Lower lobe of right lung (tissue), 2 donors: Measurements from ENCODE around the gene ENPP1. TPM values are rescaled to one million over a fixed set of nuclear protein-coding genes. Genes with fewer than 3 reads are reported as not detected.

Experiments used
- ATAC-seq, 2 donors: fragments of 200-7000 bp; cut with Tn5 transposase; one replicate each; pipeline ENCODE4 v1.9.1; 2020 to 2022; ENCODE audit warnings: mild to moderate bottlenecking in 2 of 2, moderate library complexity in 2 of 2
- DNase-seq: peaks from one replicate; pipeline ENCODE4 v3.0.0-alpha.2; 2020
- H3K27ac ChIP-seq: fragments of 200-600 bp; one replicate; pipeline ENCODE4 v1.8.0; 2022
- H3K27me3 ChIP-seq: fragments of 200-600 bp; one replicate; pipeline ENCODE4 v1.8.0; 2022; ENCODE audit warnings: low read depth
- H3K36me3 ChIP-seq: fragments of 200-600 bp; one replicate; pipeline ENCODE4 v1.8.0; 2022; ENCODE audit warnings: mild to moderate bottlenecking
- H3K4me1 ChIP-seq: fragments of 200-600 bp; one replicate; pipeline ENCODE4 v1.8.0; 2022
- H3K4me3 ChIP-seq: fragments of 200-600 bp; one replicate; pipeline ENCODE4 v1.8.0; 2022; ENCODE audit warnings: mild to moderate bottlenecking
- H3K9me3 ChIP-seq: fragments of 200-600 bp; one replicate; pipeline ENCODE4 v1.8.0; 2022
- intact Hi-C: fragments of 100-400 bp; cut with DNase I; formaldehyde crosslinking; loops from one replicate; pipeline ENCODE4 v1.11.0; 2022
- microRNA-seq: library from miRNA; unstranded; fragments of <30 nt; microRNA quantifications from one replicate; pipeline ENCODE4 v1.2.0, GENCODE V29; 2020; ENCODE audit warnings: borderline number of aligned reads
- total RNA-seq: library from RNA; stranded (reverse); fragmentation: NEBNext Ultra II Directional; extraction: Animal tissue kit (Norgen Biotek cat#: 25700); gene quantifications from one replicate; pipeline ENCODE4 v1.2.1, GENCODE V29; 2021
- TF ChIP-seq, protein P1 (sequence below): fragments of 200-600 bp; IDR thresholded peaks from one replicate; pipeline ENCODE4 v1.8.0; 2022; ENCODE audit warnings: antibody characterized with exemption, mild to moderate bottlenecking
- donor health status: DM: no; HTN: yes; CAD: no; lungs with severe emphysema.

Gene ENPP1
- total RNA-seq, 1 donor from 2014 or later = 3.3 TPM

DNA sequence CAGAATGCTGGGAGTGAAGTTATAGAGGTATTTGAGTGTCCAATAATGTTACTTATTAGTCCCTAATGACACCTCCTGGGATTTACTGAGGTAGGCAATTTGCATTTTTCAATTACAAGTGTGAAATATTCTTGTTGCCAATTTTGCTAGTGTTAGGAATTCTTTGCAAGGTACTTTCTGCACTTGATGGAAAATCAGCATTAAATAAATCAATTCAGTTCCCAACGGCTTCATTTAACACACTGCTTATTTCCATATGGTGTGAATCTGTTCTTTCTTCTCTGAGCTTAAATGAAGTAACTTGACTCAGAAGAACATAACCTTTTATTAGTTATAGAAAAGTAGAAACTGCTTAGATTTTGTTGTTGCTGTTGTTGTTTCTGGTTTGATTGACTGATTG lies 122.2 kb downstream of the ENPP1 start:
- ATAC-seq (no peak), DNase-seq (no peak)
- Histone ChIP-seq H3K4me3 (no peak overlapping the region), H3K36me3 (no peaks in the 10 kb centered on the region), H3K9me3 (no peaks in the 10 kb centered on the region), H3K27ac (no peak overlapping the region), H3K27me3 (no peaks in the 10 kb centered on the region), H3K4me1 (no peaks in the 10 kb centered on the region)
- intact Hi-C loops = loop anchor here (10.0 kb wide), 1 partner anchor 235 kb away; no protein-coding TSS in a partner anchor
- TF ChIP-seq, protein P1, sequence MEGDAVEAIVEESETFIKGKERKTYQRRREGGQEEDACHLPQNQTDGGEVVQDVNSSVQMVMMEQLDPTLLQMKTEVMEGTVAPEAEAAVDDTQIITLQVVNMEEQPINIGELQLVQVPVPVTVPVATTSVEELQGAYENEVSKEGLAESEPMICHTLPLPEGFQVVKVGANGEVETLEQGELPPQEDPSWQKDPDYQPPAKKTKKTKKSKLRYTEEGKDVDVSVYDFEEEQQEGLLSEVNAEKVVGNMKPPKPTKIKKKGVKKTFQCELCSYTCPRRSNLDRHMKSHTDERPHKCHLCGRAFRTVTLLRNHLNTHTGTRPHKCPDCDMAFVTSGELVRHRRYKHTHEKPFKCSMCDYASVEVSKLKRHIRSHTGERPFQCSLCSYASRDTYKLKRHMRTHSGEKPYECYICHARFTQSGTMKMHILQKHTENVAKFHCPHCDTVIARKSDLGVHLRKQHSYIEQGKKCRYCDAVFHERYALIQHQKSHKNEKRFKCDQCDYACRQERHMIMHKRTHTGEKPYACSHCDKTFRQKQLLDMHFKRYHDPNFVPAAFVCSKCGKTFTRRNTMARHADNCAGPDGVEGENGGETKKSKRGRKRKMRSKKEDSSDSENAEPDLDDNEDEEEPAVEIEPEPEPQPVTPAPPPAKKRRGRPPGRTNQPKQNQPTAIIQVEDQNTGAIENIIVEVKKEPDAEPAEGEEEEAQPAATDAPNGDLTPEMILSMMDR = no peak

DNA sequence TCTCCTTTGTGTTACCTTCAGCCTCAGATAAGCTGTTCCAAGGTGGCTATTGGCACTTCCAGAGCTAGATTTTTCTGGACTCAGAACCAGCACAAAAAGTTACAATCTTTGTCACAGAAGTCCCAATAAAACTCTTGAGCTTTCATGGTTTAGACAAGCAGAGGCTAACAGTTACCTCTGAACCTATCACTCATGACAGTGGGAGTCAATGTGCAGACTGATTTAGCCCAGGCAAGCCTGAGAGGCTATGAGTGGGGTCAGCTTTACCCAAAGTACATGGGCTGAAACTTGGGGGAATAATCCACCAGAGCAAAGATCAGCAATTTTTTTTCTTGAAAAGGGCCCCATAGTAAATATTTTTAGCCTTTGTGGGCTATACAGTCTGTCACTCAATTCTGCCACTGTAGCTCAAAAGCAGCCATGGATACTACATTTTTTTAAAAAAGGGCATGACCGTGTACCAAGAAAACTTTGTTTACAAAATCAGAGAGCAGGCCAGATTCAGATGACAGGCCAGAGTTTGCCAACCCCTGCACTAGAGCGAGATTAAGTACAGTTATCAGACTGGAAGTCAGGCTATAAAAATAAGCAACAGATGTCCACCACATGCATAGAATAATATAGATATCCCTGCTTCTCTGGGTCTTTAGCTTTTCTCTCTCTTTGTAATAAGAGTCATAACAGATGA lies 123.4 kb downstream of the ENPP1 start:
- Histone ChIP-seq H3K4me3 (no peak overlapping the region), H3K27ac (no peak overlapping the region), H3K9me3 (no peaks in the 10 kb centered on the region), H3K36me3 (no peaks in the 10 kb centered on the region), H3K4me1 (no peaks in the 10 kb centered on the region), H3K27me3 (no peaks in the 10 kb centered on the region)
- no peak for DNase-seq
- TF ChIP-seq, protein P1 = no peak
- ATAC-seq = no peak
- intact Hi-C loops = no loop called here

DNA sequence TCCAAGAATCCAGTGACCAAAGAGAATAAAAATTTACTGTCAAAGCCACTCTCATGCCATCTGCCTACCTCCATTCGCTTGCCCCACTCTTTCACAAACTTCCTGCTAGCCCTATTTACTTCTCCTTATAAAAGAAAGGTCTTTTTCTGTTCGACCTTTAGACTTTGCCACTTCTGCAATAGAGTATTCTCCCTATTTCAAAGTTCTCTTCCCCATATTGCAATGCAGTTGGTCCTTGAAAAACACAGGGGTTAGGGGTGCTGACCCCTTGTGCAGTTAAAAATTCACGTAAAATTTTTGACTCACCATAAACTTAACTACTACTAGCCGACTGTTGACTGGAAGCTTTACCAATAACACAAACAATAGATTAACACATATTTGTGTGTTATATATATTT lies 128.3 kb downstream of the ENPP1 start:
- Histone ChIP-seq H3K4me1 (no peaks in the 10 kb centered on the region), H3K27me3 (no peaks in the 10 kb centered on the region), H3K4me3 (no peak overlapping the region), H3K9me3 (no peaks in the 10 kb centered on the region), H3K27ac (no peak overlapping the region), H3K36me3 (no peaks in the 10 kb centered on the region)
- TF ChIP-seq, protein P1 = no peak
- ATAC-seq (no peak), DNase-seq (no peak)
- intact Hi-C loops = no loop called here

DNA sequence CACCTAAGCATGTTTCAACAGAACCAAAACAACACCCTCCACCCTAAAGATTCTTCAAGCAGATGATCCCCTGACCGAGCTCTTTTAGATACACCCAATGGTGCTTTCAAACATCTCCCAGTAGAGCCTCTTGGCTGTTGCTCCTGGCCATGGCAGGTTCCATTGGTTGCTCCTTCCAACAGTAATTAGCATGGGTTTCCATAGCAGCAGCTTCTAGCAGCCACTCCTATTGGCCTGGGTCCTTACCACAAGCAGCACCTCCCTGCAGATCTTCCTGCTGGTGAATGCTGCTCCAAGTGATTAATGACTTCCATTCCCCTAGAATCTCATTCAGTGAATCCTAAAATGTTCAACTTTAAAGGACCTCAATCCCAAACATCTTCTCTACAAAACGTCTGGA lies 129.4 kb downstream of the ENPP1 start:
- ATAC-seq (no peak), DNase-seq (no peak)
- TF ChIP-seq, protein P1 = no peak
- H3K4me3 ChIP-seq = no peak overlapping the region
- H3K36me3 ChIP-seq = no peaks in the 10 kb centered on the region
- no peaks in the 10 kb centered on the region for H3K9me3 ChIP-seq
- H3K27ac ChIP-seq = peak overlapping the region; percentile 53
- H3K4me1 ChIP-seq = no peaks in the 10 kb centered on the region
- H3K27me3 ChIP-seq = no peaks in the 10 kb centered on the region
- intact Hi-C loops = no loop called here

DNA sequence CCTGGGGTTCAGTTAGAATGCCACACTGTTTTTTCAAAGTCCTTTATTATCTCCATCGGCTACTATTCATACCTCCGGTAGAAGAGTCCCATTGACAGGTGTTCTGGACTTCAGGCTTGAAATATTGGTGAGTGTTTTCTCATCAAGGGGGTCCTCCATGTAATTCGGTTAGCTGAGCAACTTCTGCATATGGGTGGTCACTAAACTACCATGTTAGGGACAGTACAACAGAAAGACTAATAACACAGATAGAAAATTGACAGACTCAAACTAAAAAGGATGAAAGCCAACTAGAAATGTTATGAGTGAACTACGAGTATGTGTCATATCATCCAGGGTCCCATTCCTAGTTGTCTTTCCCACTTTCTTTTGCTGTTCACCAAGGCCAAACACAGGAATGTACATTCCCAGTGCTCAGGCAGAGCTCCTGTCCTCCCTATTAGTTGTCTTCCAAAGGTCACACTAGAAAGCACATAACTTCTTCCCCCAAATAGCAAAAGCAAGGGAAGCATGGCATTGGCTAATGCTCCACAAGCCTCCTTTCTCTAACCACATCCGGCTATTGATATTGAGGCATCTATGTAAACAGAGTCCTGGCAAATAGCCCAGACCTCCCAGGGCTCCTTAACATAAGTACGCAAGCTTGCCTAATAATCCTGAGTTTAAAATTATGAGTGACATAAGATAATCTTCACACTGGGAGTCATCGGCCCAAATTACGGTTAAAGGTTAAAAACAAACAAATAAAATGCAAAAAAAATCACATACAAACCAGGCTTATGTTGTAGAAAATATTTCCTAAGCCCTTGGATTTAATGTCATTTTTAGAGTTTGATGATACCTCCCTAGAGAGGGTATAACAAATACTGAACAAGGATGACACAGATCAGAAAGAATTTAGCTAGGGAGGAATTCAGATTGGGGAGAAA lies 130.1 kb downstream of the ENPP1 start:
- DNase-seq (no peak), ATAC-seq (no peak)
- Histone ChIP-seq H3K36me3 (no peaks in the 10 kb centered on the region), H3K9me3 (no peaks in the 10 kb centered on the region), H3K4me1 (no peaks in the 10 kb centered on the region), H3K4me3 (no peak overlapping the region), H3K27ac (peak overlapping the region; percentile 53), H3K27me3 (no peaks in the 10 kb centered on the region)
- TF ChIP-seq, protein P1 = no peak
- intact Hi-C loops = no loop called here

Small RNA genes lying within 50 kb of the gene (microRNA-seq; reads per million reads assigned to microRNA genes)
- gene MIR548H5 = not detected

Other genes starting within 250 kb of the ENPP1 start
- 4.0 TPM for gene ARG1, start 234.8 kb upstream of the ENPP1 start, total RNA-seq
- gene MED23, start 179.8 kb upstream of the ENPP1 start, total RNA-seq = 28.9 TPM
- gene ENPP3, start 170.7 kb upstream of the ENPP1 start, total RNA-seq = 1.7 TPM
- not detected for gene OR2A4, start 106.6 kb upstream of the ENPP1 start, total RNA-seq
- gene CTAGE9, start 97.0 kb upstream of the ENPP1 start, total RNA-seq = not detected
- 83.1 TPM for gene CCN2, start 143.4 kb downstream of the ENPP1 start, total RNA-seq